Measurements from ENCODE around the gene CES2.
"Not testable (repeated sequence)": the region's sequence is repeated elsewhere in the genome, so short reads cannot be mapped to it uniquely, and the experiment has no call there.

The CES2 gene

DNA sequence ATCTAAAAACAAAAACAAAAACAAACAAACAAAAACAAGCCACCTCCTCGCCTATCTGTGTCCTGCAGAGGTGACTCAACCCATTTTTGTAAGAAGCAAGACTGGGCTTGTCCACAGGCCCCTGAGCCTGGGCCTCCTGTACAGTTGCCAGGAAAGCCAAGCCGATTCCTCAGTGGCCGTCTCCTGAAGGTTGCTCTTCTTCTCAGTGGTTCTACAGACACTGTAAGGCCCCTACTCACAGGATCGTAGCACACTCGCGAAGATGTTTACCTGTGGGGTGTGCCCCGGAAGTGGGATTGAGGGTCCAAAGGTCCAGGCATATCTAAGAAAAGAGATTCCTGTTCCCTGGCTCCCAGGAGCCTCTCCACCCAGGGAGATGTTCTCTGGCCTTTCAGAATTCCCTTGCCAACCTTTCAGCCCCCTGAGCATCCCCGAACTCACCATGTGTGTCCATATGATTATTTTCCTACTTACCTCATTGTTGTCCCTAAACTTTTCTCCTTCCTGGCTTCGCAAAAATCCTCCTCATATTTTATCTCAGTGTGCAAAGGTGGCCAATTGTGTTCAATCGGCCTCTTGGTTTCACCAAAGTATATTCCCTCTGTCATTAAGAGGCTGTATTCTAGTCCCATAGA is 18.3 kb downstream of the CES2 start:
- DNase-seq (ENCODE audit: low spot score): no peak
- in situ Hi-C loops (cut with MboI; ENCODE audit: low pct_unique_long_range_greater_than_20kb, low sequenced_read_pairs, unreplicated experiment): no loop called here
- TF ChIP-seq, protein P1, sequence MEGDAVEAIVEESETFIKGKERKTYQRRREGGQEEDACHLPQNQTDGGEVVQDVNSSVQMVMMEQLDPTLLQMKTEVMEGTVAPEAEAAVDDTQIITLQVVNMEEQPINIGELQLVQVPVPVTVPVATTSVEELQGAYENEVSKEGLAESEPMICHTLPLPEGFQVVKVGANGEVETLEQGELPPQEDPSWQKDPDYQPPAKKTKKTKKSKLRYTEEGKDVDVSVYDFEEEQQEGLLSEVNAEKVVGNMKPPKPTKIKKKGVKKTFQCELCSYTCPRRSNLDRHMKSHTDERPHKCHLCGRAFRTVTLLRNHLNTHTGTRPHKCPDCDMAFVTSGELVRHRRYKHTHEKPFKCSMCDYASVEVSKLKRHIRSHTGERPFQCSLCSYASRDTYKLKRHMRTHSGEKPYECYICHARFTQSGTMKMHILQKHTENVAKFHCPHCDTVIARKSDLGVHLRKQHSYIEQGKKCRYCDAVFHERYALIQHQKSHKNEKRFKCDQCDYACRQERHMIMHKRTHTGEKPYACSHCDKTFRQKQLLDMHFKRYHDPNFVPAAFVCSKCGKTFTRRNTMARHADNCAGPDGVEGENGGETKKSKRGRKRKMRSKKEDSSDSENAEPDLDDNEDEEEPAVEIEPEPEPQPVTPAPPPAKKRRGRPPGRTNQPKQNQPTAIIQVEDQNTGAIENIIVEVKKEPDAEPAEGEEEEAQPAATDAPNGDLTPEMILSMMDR (IDR thresholded peaks at IDR 0.05; ENCODE audit: extremely low read depth, insufficient read depth, missing control alignments): no peak

DNA sequence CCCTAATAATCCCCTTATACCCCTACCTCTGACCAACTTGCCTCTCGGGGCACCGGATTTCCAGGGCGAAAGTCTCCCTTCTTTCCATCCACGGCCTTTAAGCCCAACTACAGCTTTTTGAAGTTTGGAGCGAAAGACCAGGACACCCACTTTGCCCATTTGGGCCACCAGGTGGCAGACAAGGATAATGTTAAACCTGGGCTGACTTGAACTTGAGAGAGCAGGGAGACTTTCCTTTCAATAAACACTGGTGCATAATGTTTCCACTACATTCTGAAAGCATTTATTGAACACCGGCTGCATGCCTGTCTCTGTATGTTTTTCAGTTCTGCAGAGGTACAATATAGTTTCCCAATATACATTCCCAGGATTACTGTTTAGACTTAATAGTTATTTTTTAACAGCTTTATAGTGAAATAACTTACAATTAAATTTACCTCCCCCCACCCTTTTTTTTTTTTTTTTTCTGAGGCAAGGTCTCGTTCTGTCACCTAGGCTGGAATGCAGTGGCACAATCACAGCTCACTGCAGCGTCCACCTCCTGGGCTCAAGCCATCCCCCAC is 18.9 kb downstream of the CES2 start:
- in situ Hi-C loops (cut with MboI; ENCODE audit: low pct_unique_long_range_greater_than_20kb, low sequenced_read_pairs, unreplicated experiment): no loop called here
- TF ChIP-seq, protein P1 (IDR thresholded peaks at IDR 0.05; ENCODE audit: extremely low read depth, insufficient read depth, missing control alignments): peak; percentile 86
- DNase-seq (ENCODE audit: low spot score): peak; percentile 79

DNA sequence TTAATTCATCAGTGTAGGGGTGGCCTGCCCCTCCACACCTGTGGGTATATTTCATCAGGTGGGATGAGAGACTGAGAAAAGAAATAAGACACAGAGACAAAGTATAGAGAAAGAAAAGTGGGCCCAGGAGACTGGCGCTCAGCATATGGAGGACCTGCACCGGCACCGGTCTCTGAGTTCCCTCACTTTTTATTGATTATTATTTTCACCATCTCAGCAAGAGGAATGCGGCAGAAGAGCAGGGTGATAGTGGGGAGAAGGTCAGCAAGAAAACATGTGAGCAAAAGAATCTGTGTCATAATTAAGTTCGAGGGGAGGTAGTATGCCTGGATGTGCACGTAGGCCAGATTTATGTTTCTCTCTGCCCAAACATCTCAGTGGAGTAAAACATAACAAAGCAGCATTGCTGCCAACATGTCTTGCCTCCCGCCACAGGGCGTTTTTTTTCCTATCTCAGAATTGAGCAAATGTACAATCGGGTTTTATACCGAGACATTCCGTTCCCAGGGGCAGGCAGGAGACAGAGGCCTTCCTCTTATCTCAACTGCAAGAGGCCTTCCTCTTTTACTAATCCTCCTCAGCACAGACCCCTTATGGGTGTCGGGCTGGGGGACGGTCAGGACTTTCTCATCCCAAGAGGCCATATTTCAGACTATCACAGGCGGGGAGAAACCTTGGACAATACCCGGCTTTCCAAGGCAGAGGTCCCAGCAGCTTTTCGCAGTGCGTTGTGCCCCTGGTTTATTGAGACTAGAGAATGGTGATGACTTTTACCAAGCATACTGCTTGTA is 20.2 kb downstream of the CES2 start:
- DNase-seq (ENCODE audit: low spot score); in situ Hi-C loops (cut with MboI; ENCODE audit: low pct_unique_long_range_greater_than_20kb, low sequenced_read_pairs, unreplicated experiment): not testable (repeated sequence)

DNA sequence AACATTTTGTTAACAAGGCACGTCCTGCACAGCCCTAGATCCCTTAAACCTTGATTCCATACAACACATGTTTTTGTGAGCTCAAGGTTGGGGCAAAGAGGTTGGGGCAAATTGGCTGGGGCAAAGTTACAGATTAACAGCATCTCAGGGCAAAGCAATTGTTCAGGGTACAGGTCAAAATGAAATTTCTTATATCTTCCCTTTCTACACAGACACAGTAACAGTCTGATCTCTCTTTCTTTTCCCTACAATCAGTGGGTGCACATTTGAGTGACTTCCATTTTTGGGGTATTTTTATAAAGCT is 20.8 kb downstream of the CES2 start:
- in situ Hi-C loops (cut with MboI; ENCODE audit: low pct_unique_long_range_greater_than_20kb, low sequenced_read_pairs, unreplicated experiment): not testable (repeated sequence)

DNA sequence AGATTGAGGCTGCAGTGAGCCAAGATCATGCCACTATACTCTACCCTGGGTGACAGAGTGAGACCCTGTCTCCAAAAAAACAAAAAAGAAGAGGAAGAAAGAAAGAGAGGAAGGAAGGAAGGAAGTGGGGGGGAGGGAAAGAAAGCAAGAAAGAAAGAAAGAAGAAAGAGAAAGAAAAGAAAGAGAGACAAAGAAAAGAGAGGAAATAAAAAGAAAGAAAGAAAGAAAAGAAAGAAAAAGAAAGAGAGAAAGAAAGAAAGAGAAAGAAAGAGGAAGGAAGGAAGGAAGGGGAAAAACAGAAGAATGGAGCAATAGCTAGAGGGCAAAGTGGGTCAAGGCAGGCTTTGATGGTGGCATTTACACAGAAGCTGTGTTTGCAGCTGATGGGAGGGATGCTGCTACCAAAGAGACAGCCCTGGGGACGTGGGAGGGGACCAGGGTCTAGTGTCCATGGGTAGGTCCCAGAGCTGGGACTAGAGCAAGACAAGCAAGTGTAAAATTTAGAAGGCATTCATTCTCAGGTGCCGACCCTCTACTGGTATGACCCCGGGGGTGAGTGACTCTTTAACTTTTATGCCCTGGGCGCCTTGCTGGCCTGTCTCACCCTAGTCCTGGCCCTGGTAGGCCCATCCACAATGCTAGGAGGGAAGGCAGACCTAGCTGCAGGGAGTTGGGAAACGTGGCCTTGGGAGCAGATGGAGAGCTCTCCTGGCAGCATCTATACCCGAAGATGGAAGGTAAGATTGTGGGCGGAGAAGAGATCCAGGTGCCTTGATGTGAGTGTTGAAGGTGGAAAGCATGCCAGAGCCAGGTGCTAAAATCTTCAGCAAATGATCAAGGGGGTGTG is 23.8 kb downstream of the CES2 start:
- no peak for DNase-seq (ENCODE audit: low spot score)
- TF ChIP-seq, protein P1 (IDR thresholded peaks at IDR 0.05; ENCODE audit: extremely low read depth, insufficient read depth, missing control alignments): no peak
- in situ Hi-C loops (cut with MboI; ENCODE audit: low pct_unique_long_range_greater_than_20kb, low sequenced_read_pairs, unreplicated experiment): no loop called here

More for the DNA sequence above, 20.8 kb downstream of the CES2 start:
- DNase-seq (ENCODE audit: low spot score): not testable (repeated sequence)

DNA sequence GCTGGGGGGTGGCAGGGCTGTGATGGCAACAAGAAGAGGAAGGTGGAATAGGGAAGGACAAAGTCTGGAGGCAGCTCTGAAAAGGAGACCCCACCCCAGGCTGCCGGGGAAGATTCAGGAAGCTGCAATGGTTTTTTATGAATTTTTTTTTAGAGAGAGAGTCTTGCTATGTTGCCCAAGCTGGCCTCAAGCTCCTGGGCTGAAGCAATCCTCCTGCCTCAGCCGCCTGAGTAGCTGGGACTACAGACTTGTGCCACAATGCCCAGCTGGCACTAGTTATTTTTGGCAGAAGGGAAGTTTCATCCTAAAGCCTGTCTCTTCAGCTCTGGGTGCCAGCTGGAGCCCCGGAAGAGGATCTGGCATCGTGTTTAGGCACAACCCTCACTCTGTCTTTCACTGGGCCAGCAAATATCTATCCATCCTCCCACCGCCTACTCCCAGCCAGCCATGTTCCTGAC is 24.4 kb downstream of the CES2 start:
- TF ChIP-seq, protein P1 (IDR thresholded peaks at IDR 0.05; ENCODE audit: extremely low read depth, insufficient read depth, missing control alignments): no peak
- in situ Hi-C loops (cut with MboI; ENCODE audit: low pct_unique_long_range_greater_than_20kb, low sequenced_read_pairs, unreplicated experiment): no loop called here

DNA sequence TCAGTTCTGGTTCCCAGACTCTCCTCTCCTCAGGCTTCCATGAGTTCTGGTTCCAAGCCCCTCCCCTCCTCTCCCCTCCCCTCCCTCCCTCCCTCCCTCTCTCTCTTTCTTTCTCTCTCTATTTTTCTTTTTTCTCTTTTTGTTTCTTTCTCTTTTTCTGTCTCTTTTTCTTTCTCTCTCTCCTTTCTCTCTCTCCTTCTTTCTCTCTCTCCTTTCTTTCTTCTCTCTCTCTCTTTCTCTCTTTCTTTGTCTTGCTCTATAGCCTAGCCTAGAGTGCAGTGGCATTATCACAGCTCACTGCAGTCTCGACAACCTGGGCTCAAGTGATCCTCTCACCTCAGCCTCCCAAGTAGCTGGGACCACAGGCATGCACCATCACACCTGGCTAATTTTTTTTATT is 25.0 kb downstream of the CES2 start:
- in situ Hi-C loops (cut with MboI; ENCODE audit: low pct_unique_long_range_greater_than_20kb, low sequenced_read_pairs, unreplicated experiment): no loop called here

More for the DNA sequence above, 24.4 kb downstream of the CES2 start:
- no peak for DNase-seq (ENCODE audit: low spot score)

More for the DNA sequence above, 25.0 kb downstream of the CES2 start:
- DNase-seq (ENCODE audit: low spot score): no peak
- TF ChIP-seq, protein P1 (IDR thresholded peaks at IDR 0.05; ENCODE audit: extremely low read depth, insufficient read depth, missing control alignments): no peak
